GM12865 (cell line): ENCODE measurements around the gene SCGB1C2.

ENCODE experiments used
- DNase-seq: peaks from one replicate; pipeline ENCODE4 v3.0.0; 2010; ENCODE audit warnings: low read depth
- H3K4me3 ChIP-seq: 2 replicates; pipeline ENCODE4 v1.5.1; 2011; ENCODE audit warnings: mild to moderate bottlenecking, low read depth, low read length, control low read depth
- CTCF ChIP-seq: IDR thresholded peaks from 2 replicates; pipeline ENCODE4 v1.5.1; 2011; ENCODE audit warnings: low read length, control low read depth, low read depth, inconsistent platforms; ENCODE audit not compliant: insufficient read depth; ENCODE audit errors: missing control alignments

SCGB1C2 gene

GRCh38 chr17:177762-178161 is 40.4 kb downstream of the SCGB1C2 start:
- no peak overlapping the region for H3K4me3 ChIP-seq
- TF ChIP-seq CTCF: no peak
- DNase-seq: no peak

DNA sequence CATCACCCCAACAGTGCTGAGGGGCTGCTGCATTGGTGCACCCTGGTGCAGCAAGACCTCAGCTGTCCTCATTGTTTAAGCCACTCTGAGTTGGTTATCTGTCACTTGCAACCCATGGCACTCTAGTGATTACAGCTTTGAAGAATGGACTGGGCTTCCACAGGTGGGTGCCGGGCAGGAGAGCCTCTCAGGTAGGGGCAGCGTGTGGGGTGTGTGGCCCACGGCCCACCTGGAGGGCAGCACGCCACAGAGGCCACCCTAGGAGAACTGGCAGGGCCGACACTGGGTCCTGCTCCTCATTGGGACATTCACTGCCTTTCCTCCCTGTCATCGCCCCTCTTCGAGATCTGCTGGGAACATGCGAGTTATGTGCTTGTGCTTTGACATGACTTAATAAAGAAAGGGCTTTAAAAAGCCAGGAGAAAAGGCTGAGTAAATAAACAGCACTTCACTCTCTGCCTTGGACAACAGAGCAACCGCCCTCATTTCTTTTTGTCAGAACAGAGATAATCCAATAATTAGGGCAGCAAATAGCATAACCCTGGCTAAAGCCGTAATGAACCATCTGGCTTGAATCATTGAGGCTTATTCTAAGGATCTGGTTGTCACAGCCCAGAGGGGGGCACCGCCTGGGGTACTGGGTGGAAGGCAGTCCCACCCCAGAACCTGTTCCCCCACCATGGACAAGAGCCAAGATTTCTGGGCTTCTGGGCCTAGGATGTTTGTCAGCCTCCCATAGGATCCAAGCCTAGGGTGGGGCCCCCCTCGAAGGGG is 41.1 kb downstream of the SCGB1C2 start:
- no peak for DNase-seq
- no peak for TF ChIP-seq CTCF
- H3K4me3 ChIP-seq: no peak overlapping the region

DNA sequence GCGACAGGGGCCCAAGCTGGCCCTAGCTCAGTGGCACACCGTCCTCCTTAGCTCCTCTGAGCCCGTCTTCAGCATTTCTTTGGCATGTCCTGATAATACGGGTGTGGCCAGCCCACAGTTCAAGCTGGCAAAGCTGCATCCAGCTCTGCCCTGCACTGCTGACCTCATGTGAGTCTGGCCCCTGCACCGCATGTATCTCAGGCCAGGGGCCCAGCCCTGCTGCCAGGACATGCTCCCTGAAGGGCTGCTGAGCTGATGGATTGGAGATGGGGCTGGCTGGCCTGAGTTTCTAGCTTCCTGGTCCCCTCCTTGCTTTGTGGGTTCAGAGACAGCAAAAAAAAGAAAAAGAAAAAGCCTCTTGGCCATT is 41.7 kb downstream of the SCGB1C2 start:
- H3K4me3 ChIP-seq: no peak overlapping the region
- no peak for DNase-seq
- TF ChIP-seq CTCF: no peak

GRCh38 chr17:179781-180380 is 42.5 kb downstream of the SCGB1C2 start:
- H3K4me3 ChIP-seq: no peak overlapping the region
- DNase-seq: no peak
- no peak for TF ChIP-seq CTCF

- no peak for DNase-seq
- no peak for TF ChIP-seq CTCF
- H3K4me3 ChIP-seq: no peak overlapping the region
These were observed 43.2 kb downstream of the SCGB1C2 start for GRCh38 chr17:180381-181244.

GRCh38 chr17:181245-182049 is 44.1 kb downstream of the SCGB1C2 start, which contains the start of gene DOC2B:
TSS of gene DOC2B (minus strand) at chr17:181650. CDS start at chr17:181479, 171 bp downstream.
- DNase-seq: no peak
- TF ChIP-seq CTCF: no peak
- no peak within 1 kb of the TSS for H3K4me3 ChIP-seq
